ENCODE data around the gene RAX2.

Gene RAX2

GRCh38 chr19:3723110-3723488 lies 48.9 kb downstream of the RAX2 start:
- Histone ChIP-seq H3K9me3 (ENCODE audit: control insufficient read depth, insufficient read depth, low read length) (no peaks in the 10 kb centered on the region), H3K36me3 (ENCODE audit: control insufficient read depth, insufficient read depth, low read length) (no peaks in the 10 kb centered on the region), H3K27ac (ENCODE audit: low read depth, low read length) (no peak overlapping the region), H3K4me1 (ENCODE audit: control insufficient read depth, insufficient read depth, low read length) (peaks cover 18% of the 10 kb centered on the region; the same call in 1 of the 2 replicates), H3K9ac (ENCODE audit: low read depth, low read length) (no peak overlapping the region), H3K27me3 (ENCODE audit: control insufficient read depth, insufficient read depth, low read length) (no peaks in the 10 kb centered on the region), H3K4me3 (ENCODE audit: low read depth, low read length) (peak overlapping the region; percentile 81)

- H3K4me3 ChIP-seq (ENCODE audit: low read depth, low read length): peak overlapping the region; percentile 81
- no peak overlapping the region for H3K9ac ChIP-seq (ENCODE audit: low read depth, low read length)
Observed at GRCh38 chr19:3722443-3723109, 49.5 kb downstream of the RAX2 start.

GRCh38 chr19:3721887-3722442 lies 50.1 kb downstream of the RAX2 start:
- no peaks in the 10 kb centered on the region for H3K27me3 ChIP-seq (ENCODE audit: control insufficient read depth, insufficient read depth, low read length)
- H3K9ac ChIP-seq (ENCODE audit: low read depth, low read length): no peak overlapping the region
- H3K4me1 ChIP-seq (ENCODE audit: control insufficient read depth, insufficient read depth, low read length): peaks cover 18% of the 10 kb centered on the region; the same call in 1 of the 2 replicates
- H3K4me3 ChIP-seq (ENCODE audit: low read depth, low read length): peak overlapping the region; percentile 81
- H3K36me3 ChIP-seq (ENCODE audit: control insufficient read depth, insufficient read depth, low read length): no peaks in the 10 kb centered on the region
- peak overlapping the region; percentile 35 for H3K27ac ChIP-seq (ENCODE audit: low read depth, low read length)
- no peaks in the 10 kb centered on the region for H3K9me3 ChIP-seq (ENCODE audit: control insufficient read depth, insufficient read depth, low read length)

More at GRCh38 chr19:3722443-3723109, 49.5 kb downstream of the RAX2 start:
- Histone ChIP-seq H3K4me1 (ENCODE audit: control insufficient read depth, insufficient read depth, low read length) (peaks cover 18% of the 10 kb centered on the region; the same call in 1 of the 2 replicates), H3K36me3 (ENCODE audit: control insufficient read depth, insufficient read depth, low read length) (no peaks in the 10 kb centered on the region), H3K27me3 (ENCODE audit: control insufficient read depth, insufficient read depth, low read length) (no peaks in the 10 kb centered on the region), H3K9me3 (ENCODE audit: control insufficient read depth, insufficient read depth, low read length) (no peaks in the 10 kb centered on the region), H3K27ac (ENCODE audit: low read depth, low read length) (peak overlapping the region; percentile 35)

GRCh38 chr19:3721131-3721886 lies 50.7 kb downstream of the RAX2 start:
- Histone ChIP-seq H3K9me3 (ENCODE audit: control insufficient read depth, insufficient read depth, low read length) (no peaks in the 10 kb centered on the region), H3K27ac (ENCODE audit: low read depth, low read length) (no peak overlapping the region), H3K36me3 (ENCODE audit: control insufficient read depth, insufficient read depth, low read length) (no peaks in the 10 kb centered on the region), H3K27me3 (ENCODE audit: control insufficient read depth, insufficient read depth, low read length) (no peaks in the 10 kb centered on the region), H3K4me3 (ENCODE audit: low read depth, low read length) (peak overlapping the region; percentile 81), H3K4me1 (ENCODE audit: control insufficient read depth, insufficient read depth, low read length) (peaks cover 18% of the 10 kb centered on the region; the same call in 1 of the 2 replicates), H3K9ac (ENCODE audit: low read depth, low read length) (no peak overlapping the region)

- Histone ChIP-seq H3K9ac (ENCODE audit: low read depth, low read length) (no peak overlapping the region), H3K4me3 (ENCODE audit: low read depth, low read length) (no peak overlapping the region), H3K36me3 (ENCODE audit: control insufficient read depth, insufficient read depth, low read length) (no peaks in the 10 kb centered on the region), H3K27me3 (ENCODE audit: control insufficient read depth, insufficient read depth, low read length) (no peaks in the 10 kb centered on the region), H3K4me1 (ENCODE audit: control insufficient read depth, insufficient read depth, low read length) (peaks cover 16% of the 10 kb centered on the region; the same call in 1 of the 2 replicates), H3K27ac (ENCODE audit: low read depth, low read length) (no peak overlapping the region), H3K9me3 (ENCODE audit: control insufficient read depth, insufficient read depth, low read length) (no peaks in the 10 kb centered on the region)
Observed at GRCh38 chr19:3720349-3720917, 51.6 kb downstream of the RAX2 start.

GRCh38 chr19:3719868-3720267 lies 52.2 kb downstream of the RAX2 start:
- no peak overlapping the region for H3K4me3 ChIP-seq (ENCODE audit: low read depth, low read length)
- H3K9me3 ChIP-seq (ENCODE audit: control insufficient read depth, insufficient read depth, low read length): no peaks in the 10 kb centered on the region
- H3K4me1 ChIP-seq (ENCODE audit: control insufficient read depth, insufficient read depth, low read length): peaks cover 16% of the 10 kb centered on the region; the same call in 1 of the 2 replicates
- H3K9ac ChIP-seq (ENCODE audit: low read depth, low read length): no peak overlapping the region
- H3K27ac ChIP-seq (ENCODE audit: low read depth, low read length): no peak overlapping the region
- H3K36me3 ChIP-seq (ENCODE audit: control insufficient read depth, insufficient read depth, low read length): no peaks in the 10 kb centered on the region
- no peaks in the 10 kb centered on the region for H3K27me3 ChIP-seq (ENCODE audit: control insufficient read depth, insufficient read depth, low read length)

All from HUES48 (cell line).